Naive thymus-derived CD8-positive, alpha-beta T cell (primary cell): Measurements from ENCODE around the gene PRM1. TPM values are rescaled to one million over a fixed set of nuclear protein-coding genes. Genes with fewer than 3 reads are reported as not detected.

Experiments
- ATAC-seq, 2 donors: fragments of 150-1000 bp; cut with Tn5 transposase in 1 of 2; sonication (Bioruptor Pico), chemical (Tn5 transposase) in 1 of 2; 1 replicate in 1 of 2; 2 replicates in 1 of 2; pipeline ENCODE4 v1.10.0; 2021; ENCODE audit warnings: mild to moderate bottlenecking in 2 of 2, moderate library complexity in 2 of 2
- POLR2A ChIA-PET: fragments of 350-600 bp; sonication (Branson Sonifier 250); formaldehyde crosslinking; loops from one replicate; lab custom pipeline; 2021; ENCODE audit warnings: antibody characterized with exemption; lab: Charles Lee
- DNase-seq, 10 donors: peaks; one replicate each; pipeline versions ENCODE4 v3.0.0 to v3.0.0-alpha.2; 2020 to 2022
- H3K27ac Mint-ChIP-seq, 10 donors: one replicate each; pipeline ENCODE4 v1.8.0; 2020 to 2022; ENCODE audit warnings: mild to moderate bottlenecking in 10 of 10, mixed read lengths in 10 of 10, moderate library complexity in 4 of 10, inconsistent platforms in 1 of 10
- H3K27me3 Mint-ChIP-seq, 5 donors: one replicate each; pipeline ENCODE4 v1.8.0; 2021 to 2022; ENCODE audit warnings: mixed read lengths in 5 of 5
- H3K36me3 Mint-ChIP-seq, 3 donors: one replicate each; pipeline ENCODE4 v1.8.0; 2020 to 2022; ENCODE audit warnings: mixed read lengths in 3 of 3, mild to moderate bottlenecking in 2 of 3, inconsistent platforms in 1 of 3
- H3K4me1 Mint-ChIP-seq, 4 donors: one replicate each; pipeline ENCODE4 v1.8.0; 2021 to 2022; ENCODE audit warnings: mixed read lengths in 4 of 4
- H3K4me3 Mint-ChIP-seq, 10 donors: one replicate each; pipeline ENCODE4 v1.8.0; 2020 to 2022; ENCODE audit warnings: mild to moderate bottlenecking in 10 of 10, mixed read lengths in 10 of 10, moderate library complexity in 6 of 10, inconsistent platforms in 1 of 10
- H3K9me3 Mint-ChIP-seq, 9 donors: one replicate each; pipeline ENCODE4 v1.8.0; 2020 to 2022; ENCODE audit warnings: mixed read lengths in 9 of 9, mild to moderate bottlenecking in 3 of 9, inconsistent platforms in 1 of 9, moderate library complexity in 1 of 9
- polyA plus RNA-seq, 3 donors: library from polyadenylated mRNA; unstranded; fragments of 300-500 nt; fragmentation: Illumina TruSeq; gene quantifications; one replicate each; pipeline ENCODE4 v1.2.3, GENCODE V29; 2021
- total RNA-seq, 8 experiments: library from RNA in 2 of 8; stranded (reverse) in 2 of 8; gene quantifications; one replicate each; pipeline ENCODE4 v1.2.3 and lab custom pipeline; 2021 to 2026

Gene PRM1
- total and polyA plus RNA-seq, 5 experiments from 2014 or later: not detected

DNA sequence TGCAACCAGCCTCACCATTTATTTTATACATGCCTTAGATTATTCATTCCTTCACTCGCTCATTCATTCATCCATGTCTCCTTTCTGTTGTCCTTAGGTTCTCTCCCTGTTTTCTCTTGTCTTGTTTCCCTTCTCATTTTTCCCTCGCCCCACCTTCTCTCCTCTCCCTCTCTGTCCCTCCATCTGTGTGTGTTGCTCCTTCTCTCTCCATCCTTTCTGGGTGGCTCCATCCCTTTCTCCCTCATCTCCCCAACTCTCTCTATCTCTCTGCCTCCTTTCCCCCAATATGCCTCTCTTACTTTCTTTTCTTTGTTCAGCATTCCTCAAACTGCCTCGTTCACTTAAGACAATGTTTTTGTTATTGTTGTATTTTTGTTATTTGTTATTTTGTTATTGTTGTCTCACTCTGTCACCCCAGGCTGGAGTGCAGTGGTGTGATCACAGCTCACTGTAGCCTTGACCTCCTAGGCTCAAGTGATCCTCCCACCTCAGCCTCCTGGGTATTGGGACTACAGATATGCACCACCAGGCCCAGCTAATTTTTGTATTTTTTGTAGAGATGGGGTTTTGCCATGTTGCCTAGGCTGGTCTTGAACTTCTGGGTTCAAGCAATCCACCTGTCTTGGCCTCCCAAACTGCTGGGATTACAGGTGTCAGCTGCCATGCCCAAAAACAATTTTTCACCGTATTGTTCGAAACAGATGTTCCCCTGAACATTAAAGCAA is 39.5 kb downstream of the PRM1 start:
- no peak overlapping the region for H3K27ac Mint-ChIP-seq
- H3K4me1 Mint-ChIP-seq: peaks cover 0 to 26% (median 7%) of the 10 kb centered on the region in 4 donors
- no peak for DNase-seq
- POLR2A ChIA-PET: interaction anchor here (4.7 kb wide), 1 partner anchor 14 kb away, joined by 19 read pairs; the partner anchor contains the start of gene SOCS1
- H3K4me3 Mint-ChIP-seq: no peak overlapping the region
- no peak for ATAC-seq
- no peaks in the 10 kb centered on the region for H3K36me3 Mint-ChIP-seq
- H3K9me3 Mint-ChIP-seq: no peaks in the 10 kb centered on the region
- H3K27me3 Mint-ChIP-seq: no peaks in the 10 kb centered on the region

DNA sequence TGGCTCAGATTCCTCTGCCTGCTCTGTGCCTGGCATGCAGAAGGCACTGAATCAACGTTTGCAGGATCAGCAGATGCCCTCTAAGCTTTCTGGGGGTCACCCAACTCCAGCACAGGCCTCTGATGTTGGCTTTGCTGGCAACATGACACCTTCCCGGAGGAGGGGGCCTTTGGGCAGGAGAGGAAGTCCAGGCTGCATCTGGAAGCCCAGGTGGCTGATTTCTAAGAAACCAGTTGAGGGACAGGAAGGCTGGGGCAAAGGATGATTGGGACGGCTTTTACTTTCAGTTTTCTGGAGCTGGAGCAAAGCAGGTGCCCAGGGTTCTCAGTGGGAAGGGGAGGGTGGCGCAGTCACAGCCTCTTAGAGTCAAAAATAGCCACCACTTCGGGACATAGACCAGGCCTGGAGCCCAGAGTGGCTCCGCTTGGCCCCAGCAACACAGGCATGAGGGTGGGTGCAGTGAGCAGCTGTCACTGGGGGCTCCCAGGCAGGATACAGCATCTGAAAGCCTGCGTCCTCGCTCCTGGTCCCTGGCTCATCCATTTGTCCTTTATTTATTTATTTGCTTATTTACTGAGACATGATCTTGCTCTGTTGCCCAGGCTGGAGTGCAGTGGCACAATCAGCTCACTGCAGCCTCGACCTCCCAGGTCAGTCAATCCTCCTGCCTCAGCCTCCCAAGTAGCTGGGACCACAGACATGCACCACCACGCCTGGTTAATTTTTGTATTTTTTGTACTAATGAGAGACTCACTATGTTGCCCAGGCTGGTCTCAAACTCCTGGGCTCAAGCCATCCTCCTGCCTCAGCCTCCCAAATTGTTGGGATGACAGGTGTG is 40.3 kb downstream of the PRM1 start:
- POLR2A ChIA-PET: interaction anchor here (0.6 to 4.7 kb wide), 3 partner anchors 14 to 16 kb away, joined by 3 to 19 read pairs (median 3); partner anchors contain the start of gene SOCS1
- Mint-ChIP-seq H3K4me3 (peak overlapping the region in 7 of 10 donors; percentile 20 to 77 (median 63)), H3K27me3 (no peaks in the 10 kb centered on the region), H3K4me1 (peaks cover 0 to 26% (median 7%) of the 10 kb centered on the region in 4 donors), H3K36me3 (no peaks in the 10 kb centered on the region), H3K9me3 (no peaks in the 10 kb centered on the region), H3K27ac (peak overlapping the region in 5 of 10 donors; percentile 41 to 81 (median 56))
- ATAC-seq: peak; percentile 25 to 48
- no peak for DNase-seq

DNA sequence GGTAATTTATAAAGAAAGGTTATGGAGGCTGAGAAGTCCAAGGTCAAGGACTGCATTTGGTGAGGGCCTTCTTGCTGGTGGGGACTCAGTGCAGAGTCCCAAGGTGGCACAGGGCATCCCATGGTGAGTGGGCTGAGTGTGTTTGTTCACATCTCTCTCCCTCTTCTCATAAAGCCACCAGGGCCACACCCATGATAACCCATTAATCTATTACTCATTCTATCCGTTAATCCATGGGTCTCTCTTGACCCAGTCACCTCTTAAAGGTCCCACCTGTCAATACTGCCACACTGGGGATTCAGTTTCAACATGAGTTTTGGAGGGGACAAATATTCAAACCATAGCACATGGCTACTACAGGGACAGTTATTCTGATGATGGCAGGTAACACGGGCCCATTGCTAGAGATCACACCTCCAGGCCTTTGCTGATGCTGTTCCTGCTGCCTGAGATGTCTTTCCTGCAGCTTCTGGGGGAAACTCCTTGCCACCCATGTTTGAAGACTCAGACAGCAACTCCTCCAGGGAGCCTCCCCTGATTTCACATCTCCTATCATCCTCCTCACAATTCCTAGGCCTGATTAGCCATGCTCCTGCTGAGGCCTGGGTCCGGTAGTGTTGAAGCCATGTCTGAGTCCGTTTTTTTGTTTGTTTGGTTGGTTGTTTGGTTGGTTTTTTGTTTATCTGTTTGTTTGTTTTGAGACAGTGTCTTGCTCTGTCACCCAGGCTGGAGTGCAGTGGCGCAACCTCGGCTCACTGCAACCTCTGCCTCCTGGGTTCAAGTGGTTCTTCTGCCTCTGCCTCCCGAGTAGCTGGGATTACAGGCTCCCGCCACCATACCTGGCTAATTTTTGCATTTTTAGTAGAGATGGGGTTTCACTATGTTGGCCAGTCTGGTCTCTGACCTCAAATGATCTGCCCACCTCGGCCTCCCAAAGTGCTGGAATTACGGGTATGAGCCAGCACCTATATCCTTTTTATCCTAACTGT is 41.2 kb downstream of the PRM1 start:
- no peak for ATAC-seq
- DNase-seq: no peak
- Mint-ChIP-seq H3K27ac (peak overlapping the region in 6 of 10 donors; percentile 21 to 79 (median 48)), H3K36me3 (no peaks in the 10 kb centered on the region), H3K4me3 (peak overlapping the region in 4 of 10 donors; percentile 20 to 70 (median 52)), H3K9me3 (no peaks in the 10 kb centered on the region), H3K27me3 (no peaks in the 10 kb centered on the region), H3K4me1 (peaks cover 7 to 34% (median 9%) of the 10 kb centered on the region in 4 donors)
- POLR2A ChIA-PET: interaction anchor here (0.6 to 4.7 kb wide), 3 partner anchors 15 to 17 kb away, joined by 3 to 19 read pairs (median 3); partner anchors contain the start of gene SOCS1

DNA sequence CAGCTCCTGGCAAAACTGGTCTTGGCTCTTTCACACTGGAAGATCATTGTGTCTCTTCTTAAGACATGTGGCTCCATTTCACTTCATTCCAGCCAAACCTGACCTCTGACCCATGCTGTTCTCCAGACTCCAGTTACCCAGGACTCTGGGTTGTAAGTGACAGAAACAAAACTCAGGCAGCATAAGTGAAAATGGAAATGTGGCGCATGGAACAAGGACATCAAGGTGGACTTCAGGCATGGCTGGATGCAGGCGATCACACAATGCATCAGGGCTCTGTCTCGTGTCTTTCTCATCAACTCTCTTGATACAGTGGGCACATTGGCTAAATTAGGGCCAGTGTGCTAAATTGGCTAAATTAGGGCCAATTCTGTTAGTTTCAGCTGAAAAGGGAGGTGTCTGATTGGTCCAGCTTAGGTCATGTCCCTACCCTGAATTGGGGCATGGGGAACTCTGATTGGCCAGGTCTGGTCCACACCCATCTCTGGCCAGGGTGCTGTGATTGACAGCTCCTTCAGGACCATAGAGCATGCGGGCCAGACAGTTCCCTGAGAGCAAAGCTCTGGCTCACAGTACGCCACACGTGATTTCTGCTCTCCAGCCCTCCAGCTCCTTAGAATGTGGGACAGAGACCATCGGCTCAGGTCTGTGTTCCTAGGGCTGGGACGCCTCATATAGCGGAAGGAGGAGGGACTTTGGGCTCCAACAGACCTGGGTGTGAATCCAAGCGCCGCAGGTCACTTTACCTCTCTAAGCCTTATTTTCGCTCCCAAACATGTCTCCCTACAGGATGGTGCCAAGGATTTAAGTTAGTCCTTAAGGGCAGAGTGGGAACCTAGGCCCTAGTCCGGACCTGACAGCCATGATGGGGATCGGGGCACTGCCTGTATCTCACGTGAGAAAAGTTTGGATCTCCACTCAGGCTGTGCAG is 42.6 kb downstream of the PRM1 start:
- H3K27me3 Mint-ChIP-seq: no peaks in the 10 kb centered on the region
- POLR2A ChIA-PET: interaction anchor here (0.6 to 2.3 kb wide), 3 partner anchors 12 to 17 kb away, joined by 4 to 7 read pairs (median 6); partner anchors contain the start of gene SOCS1
- no peak overlapping the region for H3K4me3 Mint-ChIP-seq
- peaks cover 16 to 46% (median 21%) of the 10 kb centered on the region in 4 donors for H3K4me1 Mint-ChIP-seq
- DNase-seq (no peak), ATAC-seq (no peak)
- peak overlapping the region in 4 of 10 donors; percentile 25 to 53 (median 34) for H3K27ac Mint-ChIP-seq
- no peaks in the 10 kb centered on the region for H3K9me3 Mint-ChIP-seq
- no peaks in the 10 kb centered on the region for H3K36me3 Mint-ChIP-seq

DNA sequence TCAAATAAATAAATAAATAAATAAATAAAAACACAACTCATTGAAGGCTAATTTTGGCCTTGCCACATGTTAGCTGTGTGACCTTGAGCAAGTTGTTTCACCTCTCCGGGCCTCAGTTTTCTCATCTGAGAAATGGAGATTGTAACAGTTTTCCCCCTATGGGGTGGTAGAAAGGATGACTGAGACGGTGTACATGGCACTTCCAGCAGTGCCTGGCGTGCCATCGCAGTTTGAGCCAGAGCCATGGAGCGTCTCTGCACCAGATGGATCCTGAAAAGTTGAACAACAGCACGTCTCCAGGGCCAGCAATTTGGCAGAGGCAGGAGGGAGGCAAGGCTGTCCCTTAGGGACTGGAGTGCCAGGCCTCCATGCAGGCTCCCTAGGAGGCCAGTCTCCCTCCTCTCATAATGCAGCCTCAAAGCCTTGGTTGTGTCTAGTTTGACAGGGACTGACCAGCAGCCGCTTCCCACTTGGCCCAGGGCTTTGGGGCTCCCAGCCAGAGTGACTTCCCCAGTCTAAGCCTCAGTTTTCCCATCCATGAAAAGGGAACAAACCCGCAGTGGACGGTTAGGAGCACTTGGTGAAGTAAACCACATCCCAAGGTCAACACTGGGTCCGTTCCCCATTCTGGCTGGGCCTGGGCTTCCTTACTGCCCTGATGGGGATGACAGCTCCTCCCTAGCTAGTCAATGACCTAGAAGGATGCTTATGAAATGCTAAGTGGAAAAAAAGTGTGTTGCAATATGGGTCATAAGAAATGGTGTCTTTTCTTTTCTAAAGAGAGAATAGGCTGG is 44.5 kb downstream of the PRM1 start:
- ATAC-seq (no peak), DNase-seq (no peak)
- H3K27me3 Mint-ChIP-seq: no peaks in the 10 kb centered on the region
- no peak overlapping the region for H3K4me3 Mint-ChIP-seq
- H3K9me3 Mint-ChIP-seq: no peaks in the 10 kb centered on the region
- no peaks in the 10 kb centered on the region for H3K36me3 Mint-ChIP-seq
- peaks cover 21 to 64% (median 38%) of the 10 kb centered on the region in 4 donors for H3K4me1 Mint-ChIP-seq
- peak overlapping the region in 7 of 10 donors; percentile 2 to 65 (median 41) for H3K27ac Mint-ChIP-seq
- POLR2A ChIA-PET: interaction anchor here (1.1 to 2.3 kb wide), 4 partner anchors 11 to 19 kb away, joined by 3 to 7 read pairs (median 5); partner anchors contain the start of gene SOCS1

DNA sequence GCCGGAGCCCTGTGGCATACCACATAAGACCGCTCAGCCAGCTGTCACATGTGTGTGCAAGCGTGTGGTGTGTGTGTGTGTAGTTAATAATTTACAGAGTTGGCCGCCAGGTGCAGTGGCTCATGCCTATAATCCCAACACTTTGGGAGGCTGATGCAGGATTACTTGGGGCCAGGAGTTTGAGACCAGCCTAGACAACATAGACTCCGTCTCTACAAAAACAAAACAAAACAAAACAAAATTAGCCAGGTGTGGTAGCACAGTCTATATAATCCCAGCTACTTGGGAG is 45.5 kb downstream of the PRM1 start:
- Mint-ChIP-seq H3K4me3 (no peak overlapping the region), H3K9me3 (no peaks in the 10 kb centered on the region), H3K36me3 (no peaks in the 10 kb centered on the region), H3K4me1 (peaks cover 23 to 70% (median 47%) of the 10 kb centered on the region in 4 donors), H3K27ac (peak overlapping the region in 8 of 10 donors; percentile 35 to 96 (median 70)), H3K27me3 (no peaks in the 10 kb centered on the region)
- ATAC-seq (no peak), DNase-seq (no peak)
- POLR2A ChIA-PET: interaction anchor here (1.1 to 1.3 kb wide), 2 partner anchors 10 to 13 kb away, joined by 3 to 4 read pairs; no protein-coding TSS in a partner anchor

DNA sequence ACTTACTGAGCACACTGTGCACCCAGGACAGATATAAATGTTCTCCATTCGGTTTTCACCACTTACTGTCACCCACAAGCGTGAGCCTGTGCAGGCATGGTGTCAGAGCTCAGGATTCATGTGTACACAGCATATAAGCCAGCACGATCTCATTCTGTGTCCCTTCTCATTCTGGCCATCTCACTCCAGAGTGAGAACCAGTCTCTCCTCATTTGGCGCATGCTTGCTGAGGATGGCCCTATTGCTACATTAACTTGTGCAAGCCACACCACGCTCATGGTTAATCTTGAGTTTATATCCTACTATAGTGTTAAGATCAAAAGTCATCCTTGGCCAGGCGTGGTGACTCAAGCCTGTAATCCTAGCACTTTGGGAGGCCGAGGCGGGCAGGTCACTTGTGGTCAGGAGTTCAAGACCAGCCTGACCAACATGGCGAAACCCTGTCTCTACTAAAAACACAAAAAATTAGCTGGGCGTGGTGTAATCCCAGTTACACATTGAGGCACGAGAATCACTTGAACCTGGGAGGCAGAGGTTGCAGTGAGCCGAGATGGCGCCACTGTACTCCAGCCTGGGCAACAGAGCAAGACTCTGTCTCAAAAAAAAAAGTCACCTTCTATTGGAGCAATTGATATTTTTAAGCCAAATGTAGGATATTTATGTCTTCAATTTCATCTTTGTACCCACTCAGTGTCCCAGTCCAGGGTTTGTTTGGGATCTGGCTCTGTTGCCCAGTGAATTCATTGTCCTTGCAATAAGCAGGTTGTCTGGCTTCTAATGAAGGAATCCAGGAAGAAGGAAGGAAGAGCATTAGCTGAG is 46.0 kb downstream of the PRM1 start:
- H3K9me3 Mint-ChIP-seq: no peaks in the 10 kb centered on the region
- ATAC-seq (no peak), DNase-seq (no peak)
- H3K36me3 Mint-ChIP-seq: no peaks in the 10 kb centered on the region
- peaks cover 20 to 65% (median 48%) of the 10 kb centered on the region in 4 donors for H3K4me1 Mint-ChIP-seq
- H3K4me3 Mint-ChIP-seq: peak overlapping the region in 4 of 10 donors; percentile 3 to 32 (median 15)
- POLR2A ChIA-PET: interaction anchor here (1.3 to 3.0 kb wide), 2 partner anchors 10 to 21 kb away, joined by 4 to 55 read pairs; partner anchors contain the start of gene SOCS1
- H3K27me3 Mint-ChIP-seq: no peaks in the 10 kb centered on the region
- H3K27ac Mint-ChIP-seq: peak overlapping the region; percentile 44 to 99 (median 84)

DNA sequence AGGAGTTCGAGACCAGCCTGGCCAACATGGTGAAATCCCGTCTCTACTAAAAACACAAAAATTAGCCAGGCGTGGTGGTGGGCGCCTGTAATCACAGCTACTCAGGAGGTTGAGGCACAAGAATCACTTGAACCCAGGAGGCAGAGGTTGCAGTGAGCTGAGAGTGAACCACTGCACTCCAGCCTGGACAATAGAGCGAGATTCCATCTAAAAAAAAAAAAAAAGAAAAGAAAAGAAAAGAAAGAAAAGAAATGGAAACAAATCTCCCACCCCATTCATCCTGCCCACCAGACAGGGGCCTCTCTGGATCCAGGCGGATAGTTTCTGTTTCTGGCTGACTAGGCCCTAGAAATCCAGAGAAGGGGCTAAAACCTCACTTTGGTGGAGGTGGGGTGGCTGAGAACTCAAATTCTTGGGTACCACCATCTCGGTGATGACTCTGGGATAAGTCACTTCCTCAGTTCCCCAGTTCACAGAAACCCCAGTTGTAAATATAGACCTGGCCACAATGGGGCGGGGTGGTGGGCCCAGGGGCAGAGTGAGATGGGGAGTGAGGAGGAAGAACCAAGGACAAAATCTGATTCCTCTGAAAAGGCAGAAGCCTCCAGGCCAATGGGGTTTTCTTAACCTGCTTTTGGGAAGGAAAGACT is 47.3 kb downstream of the PRM1 start:
- peak overlapping the region; percentile 63 to 84 (median 77) for H3K4me3 Mint-ChIP-seq
- no peaks in the 10 kb centered on the region for H3K27me3 Mint-ChIP-seq
- no peaks in the 10 kb centered on the region for H3K36me3 Mint-ChIP-seq
- H3K4me1 Mint-ChIP-seq: peaks cover 25 to 69% (median 60%) of the 10 kb centered on the region in 4 donors
- DNase-seq: peak in 7 of 10 donors; percentile 28 to 43 (median 38)
- POLR2A ChIA-PET: interaction anchor here (0.7 to 3.0 kb wide), 7 partner anchors 9 to 92 kb away, joined by 3 to 55 read pairs (median 5); partner anchors contain the start of gene SOCS1
- no peaks in the 10 kb centered on the region for H3K9me3 Mint-ChIP-seq
- ATAC-seq: peak in 1 of 2 donors; percentile 20
- H3K27ac Mint-ChIP-seq: peak overlapping the region; percentile 92 to 99 (median 97)
